Measurements from ENCODE around the gene OAS3.
"Not testable (repeated sequence)": the region's sequence is repeated elsewhere in the genome, so short reads cannot be mapped to it uniquely, and the experiment has no call there.

OAS3 gene

GRCh38 chr12:112909693-112910092, 28.6 kb upstream of the OAS3 start:
- DNase-seq (ENCODE audit: low read depth) = no peak
- no peak overlapping the region for H3K4me3 ChIP-seq (ENCODE audit: low read length)
- no peak for TF ChIP-seq CTCF (conservative IDR thresholded peaks at IDR 0.05; ENCODE audit: low read depth, low read length)

- no peak for TF ChIP-seq CTCF (conservative IDR thresholded peaks at IDR 0.05; ENCODE audit: low read depth, low read length)
- H3K4me3 ChIP-seq (ENCODE audit: low read length) = no peak overlapping the region
- DNase-seq (ENCODE audit: low read depth) = no peak
Measured at GRCh38 chr12:112913038-112913688, 25.1 kb upstream of the OAS3 start.

DNA sequence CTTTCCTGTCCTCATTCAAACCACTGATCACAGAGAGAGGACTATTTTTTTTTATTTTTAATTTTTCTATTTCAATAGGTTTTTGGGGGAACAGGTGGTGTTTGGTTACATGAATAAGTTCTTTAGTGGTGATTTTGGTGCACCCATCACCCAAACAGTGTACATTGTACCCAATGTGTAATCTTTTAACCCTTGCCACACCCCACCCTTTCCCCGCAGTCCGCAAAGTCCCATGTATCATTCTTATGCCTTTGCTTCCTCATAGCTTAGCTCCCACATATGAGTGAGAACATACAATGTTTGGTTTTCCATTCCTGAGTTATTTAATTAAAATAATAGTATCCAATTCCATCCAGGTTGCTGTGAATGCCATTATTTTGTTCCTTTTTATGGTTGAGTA, 24.4 kb upstream of the OAS3 start:
- DNase-seq (ENCODE audit: low read depth) = not testable (repeated sequence)

GRCh38 chr12:112916270-112916669, 22.0 kb upstream of the OAS3 start:
- no peak for TF ChIP-seq CTCF (conservative IDR thresholded peaks at IDR 0.05; ENCODE audit: low read depth, low read length)
- no peak overlapping the region for H3K4me3 ChIP-seq (ENCODE audit: low read length)
- DNase-seq (ENCODE audit: low read depth) = no peak

More for the DNA sequence above, 24.4 kb upstream of the OAS3 start:
- H3K4me3 ChIP-seq (ENCODE audit: low read length) = not testable (repeated sequence)

GRCh38 chr12:112919121-112919520, 19.2 kb upstream of the OAS3 start:
- TF ChIP-seq CTCF (conservative IDR thresholded peaks at IDR 0.05; ENCODE audit: low read depth, low read length) = no peak
- no peak for DNase-seq (ENCODE audit: low read depth)
- no peak overlapping the region for H3K4me3 ChIP-seq (ENCODE audit: low read length)

DNA sequence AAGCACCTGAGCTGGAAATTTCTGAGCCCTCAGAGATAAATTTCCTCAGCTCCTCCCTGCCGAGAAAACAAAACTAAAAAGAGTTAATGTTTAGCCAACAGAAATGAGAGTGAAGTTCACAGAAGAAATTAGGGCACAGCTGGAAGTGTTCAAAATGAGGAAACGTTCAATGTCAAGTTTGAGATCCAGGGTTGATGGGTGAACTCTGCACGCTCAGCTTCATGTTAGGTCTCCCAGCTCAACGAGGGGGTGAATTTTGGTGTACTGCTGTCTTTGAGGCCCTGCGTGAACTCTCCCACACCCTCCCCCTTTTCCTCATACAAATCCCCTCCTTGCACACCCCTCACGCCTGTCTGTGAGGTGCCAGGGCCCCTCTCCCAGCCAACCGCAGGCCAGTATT, 13.3 kb upstream of the OAS3 start:
- no peak overlapping the region for H3K4me3 ChIP-seq (ENCODE audit: low read length)
- DNase-seq (ENCODE audit: low read depth) = no peak
- no peak for TF ChIP-seq CTCF (conservative IDR thresholded peaks at IDR 0.05; ENCODE audit: low read depth, low read length)

DNA sequence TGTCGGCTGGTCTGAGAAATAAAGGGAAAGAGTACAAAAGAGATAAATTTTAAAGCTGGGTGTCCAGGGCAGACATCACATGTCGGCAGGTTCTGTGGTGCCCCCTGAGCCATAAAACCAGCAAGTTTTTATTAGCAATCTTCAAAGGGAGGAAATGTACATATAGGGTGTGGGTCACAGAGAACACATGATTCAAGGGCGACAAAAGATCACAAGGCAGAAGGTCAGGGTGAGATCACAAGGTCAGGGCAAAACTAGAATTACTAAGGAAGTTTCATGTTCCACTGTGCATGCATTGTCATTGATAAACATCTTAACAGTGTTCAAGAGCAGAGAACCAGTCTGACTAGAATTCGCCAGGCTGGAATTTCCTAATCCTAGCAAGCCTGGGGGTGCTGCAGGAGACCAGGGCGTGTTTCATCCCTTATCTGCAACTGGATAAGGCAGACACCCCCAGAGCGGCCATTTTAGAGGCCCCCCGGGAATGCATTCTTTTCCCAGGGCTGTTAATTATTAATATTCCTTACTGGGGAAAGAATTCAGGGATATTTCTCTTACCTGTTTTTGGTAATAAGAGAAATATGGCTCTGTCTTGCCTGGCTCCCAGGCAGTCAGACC, 11.7 kb upstream of the OAS3 start:
- not testable (repeated sequence) for DNase-seq (ENCODE audit: low read depth); H3K4me3 ChIP-seq (ENCODE audit: low read length)

DNA sequence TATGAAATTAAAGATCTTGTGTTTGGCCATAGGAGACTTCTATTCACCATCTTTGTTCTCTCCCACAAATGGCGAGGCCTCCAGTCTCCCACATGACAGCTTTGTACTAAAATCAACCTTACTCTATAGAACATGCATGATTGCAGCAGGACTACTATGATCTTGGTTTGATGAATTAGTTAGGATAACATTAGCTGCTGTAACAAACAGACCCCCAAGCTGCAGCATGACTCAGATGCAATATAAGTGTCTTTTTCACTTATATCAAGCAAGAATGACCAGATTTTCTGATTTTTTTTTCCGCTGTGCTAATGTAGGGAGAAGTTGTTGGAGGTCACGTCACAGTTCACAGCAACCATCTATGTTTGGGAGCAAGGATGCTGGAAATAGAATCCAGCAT, 10.8 kb upstream of the OAS3 start:
- DNase-seq (ENCODE audit: low read depth) = no peak
- no peak overlapping the region for H3K4me3 ChIP-seq (ENCODE audit: low read length)
- TF ChIP-seq CTCF (conservative IDR thresholded peaks at IDR 0.05; ENCODE audit: low read depth, low read length) = no peak
